Duodenal mucosa (tissue), 2 donors: ENCODE results near the gene ACAA1.

Experiments used
- H3K27ac ChIP-seq: one replicate; pipeline ENCODE4 v1.7.0; 2013; ENCODE audit warnings: low read depth, low read length
- H3K27me3 ChIP-seq, 2 donors: one replicate each; pipeline ENCODE4 v1.7.0; 2013; ENCODE audit warnings: low read length in 2 of 2, control low read depth in 1 of 2; ENCODE audit not compliant: insufficient read depth in 2 of 2, control insufficient read depth in 1 of 2
- H3K36me3 ChIP-seq, 2 donors: one replicate each; pipeline ENCODE4 v1.7.0; 2013; ENCODE audit warnings: low read length in 2 of 2, control low read depth in 1 of 2; ENCODE audit not compliant: insufficient read depth in 2 of 2, control insufficient read depth in 1 of 2
- H3K4me1 ChIP-seq, 2 donors: one replicate each; pipeline ENCODE4 v1.7.0; 2013; ENCODE audit warnings: low read length in 2 of 2, control low read depth in 1 of 2; ENCODE audit not compliant: insufficient read depth in 2 of 2, control insufficient read depth in 1 of 2
- H3K4me3 ChIP-seq, 2 donors: one replicate each; pipeline ENCODE4 v1.7.0; 2013; ENCODE audit warnings: low read length in 2 of 2, low read depth in 1 of 2
- H3K9ac ChIP-seq, 2 donors: one replicate each; pipeline ENCODE4 v1.7.0; 2013; ENCODE audit warnings: low read length in 2 of 2, low read depth in 1 of 2
- H3K9me3 ChIP-seq, 2 donors: one replicate each; pipeline ENCODE4 v1.7.0; 2013; ENCODE audit warnings: low read length in 2 of 2, control low read depth in 1 of 2; ENCODE audit not compliant: control insufficient read depth in 1 of 2

ACAA1 gene

GRCh38 chr3:38136777-38137614 is at the start of gene ACAA1:
TSS of gene ACAA1 (minus strand) at chr3:38137127. CDS start at chr3:38137035, 92 bp downstream.
- H3K4me1 ChIP-seq: peaks cover 50 to 55% of the 10 kb centered on the region in 2 donors
- H3K9ac ChIP-seq: peak within 1 kb of the TSS; percentile 90 to 98
- H3K4me3 ChIP-seq: peak within 1 kb of the TSS; percentile 95
- no peaks in the 10 kb centered on the region for H3K9me3 ChIP-seq
- H3K27ac ChIP-seq: peak within 1 kb of the TSS; percentile 92
- H3K27me3 ChIP-seq: no peaks in the 10 kb centered on the region
- peaks cover 28 to 37% of the 10 kb centered on the region in 2 donors for H3K36me3 ChIP-seq

DNA sequence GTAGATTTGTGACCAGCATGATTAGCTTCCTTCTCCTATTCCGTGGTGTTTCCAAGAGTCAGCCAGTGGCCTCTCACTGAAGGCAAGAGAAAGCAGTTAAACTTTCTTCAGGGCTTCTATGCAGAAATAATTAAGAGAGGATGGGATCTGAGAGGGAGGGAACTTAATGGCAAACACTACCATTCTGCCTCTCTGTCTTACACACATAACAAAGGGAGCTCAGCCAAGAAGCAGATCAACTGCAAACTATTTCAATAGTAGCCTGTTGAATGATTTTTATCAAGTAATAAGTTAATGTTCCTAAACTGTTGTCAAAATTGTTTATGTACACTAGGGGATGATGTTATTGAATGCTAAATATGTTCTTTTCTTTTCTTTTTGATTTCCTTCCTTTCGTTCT is 40.3 kb upstream of the ACAA1 start:
- Histone ChIP-seq H3K4me3 (no peak overlapping the region), H3K27ac (no peak overlapping the region), H3K27me3 (no peaks in the 10 kb centered on the region), H3K4me1 (peaks cover 0 to 10% of the 10 kb centered on the region in 2 donors), H3K9ac (no peak overlapping the region), H3K9me3 (no peaks in the 10 kb centered on the region), H3K36me3 (peaks cover 0 to 3% of the 10 kb centered on the region in 2 donors)

GRCh38 chr3:38173834-38174418 is 37.0 kb upstream of the ACAA1 start:
- H3K9ac ChIP-seq: no peak overlapping the region
- no peaks in the 10 kb centered on the region for H3K9me3 ChIP-seq
- peaks cover 0 to 10% of the 10 kb centered on the region in 2 donors for H3K4me1 ChIP-seq
- H3K27ac ChIP-seq: no peak overlapping the region
- no peak overlapping the region for H3K4me3 ChIP-seq
- peaks cover 0 to 3% of the 10 kb centered on the region in 2 donors for H3K36me3 ChIP-seq
- no peaks in the 10 kb centered on the region for H3K27me3 ChIP-seq

GRCh38 chr3:38171622-38172021 is 34.7 kb upstream of the ACAA1 start:
- H3K4me1 ChIP-seq: peaks cover 4 to 19% of the 10 kb centered on the region in 2 donors
- no peaks in the 10 kb centered on the region for H3K27me3 ChIP-seq
- H3K9ac ChIP-seq: no peak overlapping the region

GRCh38 chr3:38170722-38171121 is 33.8 kb upstream of the ACAA1 start:
- Histone ChIP-seq H3K36me3 (no peaks in the 10 kb centered on the region), H3K27me3 (no peaks in the 10 kb centered on the region), H3K9me3 (no peaks in the 10 kb centered on the region), H3K9ac (no peak overlapping the region), H3K27ac (no peak overlapping the region), H3K4me3 (no peak overlapping the region), H3K4me1 (peaks cover 8 to 20% of the 10 kb centered on the region in 2 donors)

More at GRCh38 chr3:38171622-38172021, 34.7 kb upstream of the ACAA1 start:
- H3K9me3 ChIP-seq: no peaks in the 10 kb centered on the region
- H3K27ac ChIP-seq: no peak overlapping the region
- H3K36me3 ChIP-seq: no peaks in the 10 kb centered on the region
- H3K4me3 ChIP-seq: no peak overlapping the region

DNA sequence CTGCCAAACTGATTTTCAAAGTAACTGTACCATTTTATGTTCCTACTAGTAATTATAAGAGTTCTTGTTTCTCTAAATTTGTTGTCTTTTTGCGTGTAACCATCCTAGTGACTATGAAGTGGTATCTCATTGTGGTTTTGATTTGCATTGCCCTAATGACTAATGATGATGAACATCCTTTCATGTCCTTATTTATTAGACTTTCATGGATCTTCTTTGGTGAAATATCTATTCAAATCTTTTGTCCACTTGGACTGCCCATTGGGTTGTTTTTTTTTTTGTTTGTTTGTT is 32.0 kb upstream of the ACAA1 start:
- peaks cover 8 to 20% of the 10 kb centered on the region in 2 donors for H3K4me1 ChIP-seq
- H3K9ac ChIP-seq: no peak overlapping the region

GRCh38 chr3:38168151-38169026 is 31.5 kb upstream of the ACAA1 start:
- Histone ChIP-seq H3K4me1 (peaks cover 8 to 17% of the 10 kb centered on the region in 2 donors), H3K27ac (no peak overlapping the region), H3K4me3 (no peak overlapping the region)

More for the DNA sequence above, 32.0 kb upstream of the ACAA1 start:
- Histone ChIP-seq H3K4me3 (no peak overlapping the region), H3K9me3 (no peaks in the 10 kb centered on the region), H3K27me3 (no peaks in the 10 kb centered on the region), H3K27ac (no peak overlapping the region), H3K36me3 (no peaks in the 10 kb centered on the region)

GRCh38 chr3:38167591-38167990 is 30.7 kb upstream of the ACAA1 start:
- Histone ChIP-seq H3K9me3 (no peaks in the 10 kb centered on the region), H3K9ac (peak overlapping the region in 1 of 2 donors; percentile 1), H3K4me1 (peaks cover 8 to 10% of the 10 kb centered on the region in 2 donors), H3K27me3 (no peaks in the 10 kb centered on the region), H3K4me3 (no peak overlapping the region), H3K36me3 (no peaks in the 10 kb centered on the region), H3K27ac (no peak overlapping the region)

More at GRCh38 chr3:38168151-38169026, 31.5 kb upstream of the ACAA1 start:
- no peaks in the 10 kb centered on the region for H3K9me3 ChIP-seq
- H3K36me3 ChIP-seq: no peaks in the 10 kb centered on the region
- H3K9ac ChIP-seq: no peak overlapping the region
- H3K27me3 ChIP-seq: no peaks in the 10 kb centered on the region

DNA sequence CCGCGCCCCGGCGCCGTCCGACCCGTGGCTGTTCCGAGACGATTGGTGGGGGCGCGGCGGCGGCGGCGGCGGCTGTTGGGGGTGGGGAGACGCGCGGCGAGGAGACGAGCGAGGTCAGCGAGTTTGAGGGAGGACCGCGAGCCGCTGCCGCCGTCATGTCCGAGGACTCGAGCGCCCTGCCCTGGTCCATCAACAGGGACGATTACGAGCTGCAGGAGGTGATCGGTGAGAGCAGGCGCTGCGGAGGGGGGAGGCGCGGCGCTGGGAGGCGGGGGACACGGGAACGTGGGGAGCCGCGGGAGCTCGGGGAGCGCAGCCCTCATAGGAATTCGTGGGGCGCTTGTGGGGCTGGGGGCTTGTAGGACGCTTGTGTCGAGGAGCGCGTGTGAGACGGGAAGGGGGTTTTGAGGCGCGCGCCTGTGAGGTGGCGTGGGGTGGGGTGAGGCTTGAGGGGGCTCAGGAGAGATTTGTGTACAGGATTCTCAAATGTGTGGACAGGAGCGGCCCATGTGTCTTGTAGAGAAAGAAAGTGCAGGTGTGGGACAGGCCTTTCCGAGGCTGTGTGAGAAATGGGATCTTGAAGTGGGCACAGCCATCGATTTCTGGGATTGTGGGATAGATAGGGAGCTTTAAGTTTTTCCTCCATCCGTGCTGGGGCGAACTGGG is 28.9 kb upstream of the ACAA1 start:
- no peaks in the 10 kb centered on the region for H3K27me3 ChIP-seq
- no peaks in the 10 kb centered on the region for H3K9me3 ChIP-seq
- H3K36me3 ChIP-seq: no peaks in the 10 kb centered on the region
- H3K27ac ChIP-seq: peak overlapping the region; percentile 97
- peak overlapping the region; percentile 38 to 92 for H3K9ac ChIP-seq
- H3K4me3 ChIP-seq: peak overlapping the region; percentile 72 to 86
- H3K4me1 ChIP-seq: peaks cover 8 to 10% of the 10 kb centered on the region in 2 donors
